DOHH2 (cell line): Measurements from ENCODE around the gene OPA3.

Source experiments
- EZH2phosphoT487 ChIP-seq: fragments of 200-600 bp; sonication (generic); IDR thresholded peaks from 2 replicates; pipeline ENCODE4 v1.6.1; 2017; ENCODE audit warnings: borderline replicate concordance, mild to moderate bottlenecking, antibody characterized with exemption, low read length, moderate library complexity, mixed read lengths
- TF ChIP-seq, protein P1 (sequence below): fragments of 200-600 bp; sonication (generic); IDR thresholded peaks from one replicate; pipeline ENCODE4 v1.5.1; 2014; ENCODE audit warnings: antibody characterized with exemption, mild to moderate bottlenecking, low read depth, low read length; ENCODE audit not compliant: poor library complexity, severe bottlenecking

DNA sequence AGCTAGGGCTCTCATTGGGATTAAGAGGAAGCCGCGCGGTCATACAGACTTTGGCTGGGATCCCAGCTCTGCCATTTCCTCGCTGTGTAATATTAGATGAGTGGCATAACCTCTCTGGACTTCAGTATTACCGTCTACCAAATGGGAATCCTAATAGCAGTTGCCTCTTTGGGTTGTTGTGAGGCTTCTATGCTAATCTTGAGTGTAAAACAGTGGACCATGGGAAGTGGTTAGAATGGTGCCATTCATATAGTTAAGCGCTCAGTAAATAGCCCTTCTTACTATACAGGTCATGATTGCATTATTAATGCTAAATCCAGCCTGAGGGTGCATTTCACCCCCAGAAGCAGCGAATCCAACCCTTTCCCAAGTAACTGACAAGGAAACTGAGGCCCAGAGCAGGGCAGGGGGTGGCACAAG, 566 bp upstream of the OPA3 start:
- TF ChIP-seq, protein P1, sequence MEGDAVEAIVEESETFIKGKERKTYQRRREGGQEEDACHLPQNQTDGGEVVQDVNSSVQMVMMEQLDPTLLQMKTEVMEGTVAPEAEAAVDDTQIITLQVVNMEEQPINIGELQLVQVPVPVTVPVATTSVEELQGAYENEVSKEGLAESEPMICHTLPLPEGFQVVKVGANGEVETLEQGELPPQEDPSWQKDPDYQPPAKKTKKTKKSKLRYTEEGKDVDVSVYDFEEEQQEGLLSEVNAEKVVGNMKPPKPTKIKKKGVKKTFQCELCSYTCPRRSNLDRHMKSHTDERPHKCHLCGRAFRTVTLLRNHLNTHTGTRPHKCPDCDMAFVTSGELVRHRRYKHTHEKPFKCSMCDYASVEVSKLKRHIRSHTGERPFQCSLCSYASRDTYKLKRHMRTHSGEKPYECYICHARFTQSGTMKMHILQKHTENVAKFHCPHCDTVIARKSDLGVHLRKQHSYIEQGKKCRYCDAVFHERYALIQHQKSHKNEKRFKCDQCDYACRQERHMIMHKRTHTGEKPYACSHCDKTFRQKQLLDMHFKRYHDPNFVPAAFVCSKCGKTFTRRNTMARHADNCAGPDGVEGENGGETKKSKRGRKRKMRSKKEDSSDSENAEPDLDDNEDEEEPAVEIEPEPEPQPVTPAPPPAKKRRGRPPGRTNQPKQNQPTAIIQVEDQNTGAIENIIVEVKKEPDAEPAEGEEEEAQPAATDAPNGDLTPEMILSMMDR, result no peak
- TF ChIP-seq EZH2phosphoT487, result no peak
